WTC11 (cell line): ENCODE measurements around the gene CHST7. TPM values are rescaled to one million over a fixed set of nuclear protein-coding genes. Genes with fewer than 3 reads are reported as not detected.
A peak's percentile ranks its signal among the peaks of the same experiment; 100 is the strongest.

ENCODE experiments used
- ATAC-seq: fragments of 200-7000 bp; cut with Tn5 transposase; 2 replicates; pipeline ENCODE4 v1.10.0; 2021; ENCODE audit warnings: mild to moderate bottlenecking, moderate library complexity
- CTCF ChIA-PET: fragments of 300-600 bp; sonication (Branson Sonifier 250); formaldehyde crosslinking; loops from one replicate; lab custom pipeline; 2021; ENCODE audit warnings: antibody characterized with exemption; lab: Charles Lee
- POLR2A ChIA-PET: fragments of 350-600 bp; sonication (Branson Sonifier 250); formaldehyde crosslinking; loops from one replicate; lab custom pipeline; 2021; ENCODE audit warnings: antibody characterized with exemption; lab: Charles Lee
- DNase-seq: peaks from one replicate; pipeline ENCODE4 v3.0.0; 2021; ENCODE audit warnings: low spot score
- H3K27ac Mint-ChIP-seq: 2 replicates; pipeline ENCODE4 v1.8.0; 2021; ENCODE audit warnings: mixed read lengths
- H3K27me3 Mint-ChIP-seq: 2 replicates; pipeline ENCODE4 v1.8.0; 2021; ENCODE audit warnings: low read depth, mild to moderate bottlenecking, moderate library complexity, mixed read lengths
- H3K36me3 Mint-ChIP-seq: 2 replicates; pipeline ENCODE4 v1.8.0; 2021; ENCODE audit warnings: mixed read lengths
- H3K4me1 Mint-ChIP-seq: 2 replicates; pipeline ENCODE4 v1.8.0; 2022; ENCODE audit warnings: mixed read lengths
- H3K4me3 Mint-ChIP-seq: 2 replicates; pipeline ENCODE4 v1.8.0; 2021; ENCODE audit warnings: mild to moderate bottlenecking, moderate library complexity, mixed read lengths
- H3K9me3 Mint-ChIP-seq: 2 replicates; pipeline ENCODE4 v1.8.0; 2021; ENCODE audit warnings: mixed read lengths
- CBFB ChIP-seq: sonication (generic); formaldehyde crosslinking; IDR thresholded peaks from 2 replicates; pipeline ENCODE4 v1.8.1; 2022; ENCODE audit warnings: mild to moderate bottlenecking, low read depth, missing genetic modification reagents
- EMX1 ChIP-seq: fragments of 250-450 bp; sonication (Bioruptor Pico); IDR thresholded peaks from 2 replicates; pipeline ENCODE4 v1.8.0; 2021; ENCODE audit warnings: mild to moderate bottlenecking
- FOXK1 ChIP-seq: sonication (generic); formaldehyde crosslinking; IDR thresholded peaks from 2 replicates; pipeline ENCODE4 v1.8.0; 2022; ENCODE audit warnings: mild to moderate bottlenecking, moderate library complexity, missing genetic modification reagents
- MXD4 ChIP-seq: fragments of 250-450 bp; sonication (Bioruptor Pico); IDR thresholded peaks from 2 replicates; pipeline ENCODE4 v1.8.0; 2021; ENCODE audit warnings: mild to moderate bottlenecking, moderate library complexity, borderline replicate concordance
- MYBL2 ChIP-seq: sonication (generic); formaldehyde crosslinking; IDR thresholded peaks from 2 replicates; pipeline ENCODE4 v1.8.1; 2023; ENCODE audit warnings: mild to moderate bottlenecking, moderate library complexity, missing genetic modification reagents
- TP53 ChIP-seq: sonication (generic); formaldehyde crosslinking; IDR thresholded peaks from 2 replicates; pipeline ENCODE4 v1.8.1; 2023; ENCODE audit warnings: mild to moderate bottlenecking, missing genetic modification reagents
- ZNF423 ChIP-seq: fragments of 250-450 bp; sonication (Bioruptor Pico); IDR thresholded peaks from 2 replicates; pipeline ENCODE4 v2.1.2; 2022; ENCODE audit warnings: mild to moderate bottlenecking, moderate library complexity
- total RNA-seq: library from RNA; stranded (reverse); gene quantifications from 3 replicates; pipeline ENCODE4 v1.2.3, GENCODE V29; 2021
- TF ChIP-seq, protein P1 (sequence below): sonication (generic); formaldehyde crosslinking; IDR thresholded peaks from 2 replicates; pipeline ENCODE4 v1.8.1; 2023; ENCODE audit warnings: mild to moderate bottlenecking, missing genetic modification reagents, borderline replicate concordance
- TF ChIP-seq, protein P2 (sequence below): sonication (generic); formaldehyde crosslinking; IDR thresholded peaks from 2 replicates; pipeline ENCODE4 v1.8.0; 2023; ENCODE audit warnings: missing genetic modification reagents, mild to moderate bottlenecking, borderline replicate concordance
- TF ChIP-seq, protein P3 (sequence below): fragments of 250-450 bp; sonication (Bioruptor Pico); IDR thresholded peaks from 2 replicates; pipeline ENCODE4 v2.1.2; 2022; ENCODE audit warnings: mild to moderate bottlenecking, moderate library complexity
- TF ChIP-seq, protein P4 (sequence below): sonication (generic); formaldehyde crosslinking; IDR thresholded peaks from 2 replicates; pipeline ENCODE4 v1.8.1; 2023; ENCODE audit warnings: mild to moderate bottlenecking, missing genetic modification reagents
- TF ChIP-seq, protein P5 (sequence below): fragments of 200-600 bp; IDR thresholded peaks from 2 replicates; pipeline ENCODE4 v1.8.0; 2022; ENCODE audit warnings: antibody characterized with exemption
- TF ChIP-seq, protein P6 (sequence below): fragments of 250-450 bp; sonication (Bioruptor Pico); IDR thresholded peaks from 2 replicates; pipeline ENCODE4 v1.9.0; 2021; ENCODE audit warnings: moderate library complexity, mild to moderate bottlenecking, inconsistent platforms, borderline replicate concordance
- TF ChIP-seq, protein P7 (sequence below): sonication (generic); formaldehyde crosslinking; IDR thresholded peaks from 2 replicates; pipeline ENCODE4 v1.8.0; 2023; ENCODE audit warnings: mild to moderate bottlenecking, missing genetic modification reagents
- TF ChIP-seq, protein P8 (sequence below): sonication (generic); formaldehyde crosslinking; conservative IDR thresholded peaks from 2 replicates; pipeline ENCODE4 v1.8.1; 2022; ENCODE audit warnings: mild to moderate bottlenecking, missing genetic modification reagents
- TF ChIP-seq, protein P9 (sequence below): sonication (generic); formaldehyde crosslinking; IDR thresholded peaks from 2 replicates; pipeline ENCODE4 v1.8.1; 2022; ENCODE audit warnings: low read depth, mild to moderate bottlenecking, moderate library complexity, missing genetic modification reagents, borderline replicate concordance

The CHST7 gene
- total RNA-seq, 1 experiment from 2014 or later: 19.6 TPM

DNA sequence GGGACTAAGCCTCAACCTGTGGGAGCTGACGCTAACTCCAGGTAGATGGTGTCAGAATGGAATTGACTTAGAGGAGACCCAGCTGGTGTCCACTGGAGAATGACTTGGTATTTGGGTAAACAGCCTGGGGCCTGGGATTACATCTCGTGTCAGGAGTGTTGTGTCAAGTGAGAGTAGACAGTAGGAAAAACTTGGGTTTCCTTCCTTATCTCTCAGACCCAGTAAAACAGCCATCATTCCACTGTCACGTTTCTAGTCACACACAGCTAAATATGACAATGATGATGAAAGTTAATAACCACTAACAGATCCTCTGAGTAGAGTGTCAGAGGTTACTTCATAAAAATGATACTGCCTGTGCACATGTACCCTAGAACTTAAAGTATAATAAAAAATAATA, 42.1 kb upstream of the CHST7 start (continued):
- TF ChIP-seq, protein P1, sequence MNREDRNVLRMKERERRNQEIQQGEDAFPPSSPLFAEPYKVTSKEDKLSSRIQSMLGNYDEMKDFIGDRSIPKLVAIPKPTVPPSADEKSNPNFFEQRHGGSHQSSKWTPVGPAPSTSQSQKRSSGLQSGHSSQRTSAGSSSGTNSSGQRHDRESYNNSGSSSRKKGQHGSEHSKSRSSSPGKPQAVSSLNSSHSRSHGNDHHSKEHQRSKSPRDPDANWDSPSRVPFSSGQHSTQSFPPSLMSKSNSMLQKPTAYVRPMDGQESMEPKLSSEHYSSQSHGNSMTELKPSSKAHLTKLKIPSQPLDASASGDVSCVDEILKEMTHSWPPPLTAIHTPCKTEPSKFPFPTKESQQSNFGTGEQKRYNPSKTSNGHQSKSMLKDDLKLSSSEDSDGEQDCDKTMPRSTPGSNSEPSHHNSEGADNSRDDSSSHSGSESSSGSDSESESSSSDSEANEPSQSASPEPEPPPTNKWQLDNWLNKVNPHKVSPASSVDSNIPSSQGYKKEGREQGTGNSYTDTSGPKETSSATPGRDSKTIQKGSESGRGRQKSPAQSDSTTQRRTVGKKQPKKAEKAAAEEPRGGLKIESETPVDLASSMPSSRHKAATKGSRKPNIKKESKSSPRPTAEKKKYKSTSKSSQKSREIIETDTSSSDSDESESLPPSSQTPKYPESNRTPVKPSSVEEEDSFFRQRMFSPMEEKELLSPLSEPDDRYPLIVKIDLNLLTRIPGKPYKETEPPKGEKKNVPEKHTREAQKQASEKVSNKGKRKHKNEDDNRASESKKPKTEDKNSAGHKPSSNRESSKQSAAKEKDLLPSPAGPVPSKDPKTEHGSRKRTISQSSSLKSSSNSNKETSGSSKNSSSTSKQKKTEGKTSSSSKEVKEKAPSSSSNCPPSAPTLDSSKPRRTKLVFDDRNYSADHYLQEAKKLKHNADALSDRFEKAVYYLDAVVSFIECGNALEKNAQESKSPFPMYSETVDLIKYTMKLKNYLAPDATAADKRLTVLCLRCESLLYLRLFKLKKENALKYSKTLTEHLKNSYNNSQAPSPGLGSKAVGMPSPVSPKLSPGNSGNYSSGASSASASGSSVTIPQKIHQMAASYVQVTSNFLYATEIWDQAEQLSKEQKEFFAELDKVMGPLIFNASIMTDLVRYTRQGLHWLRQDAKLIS (CRISPR knock-in tag): no peak
- no peak for TF ChIP-seq FOXK1 (CRISPR knock-in tag)
- TF ChIP-seq MXD4 (CRISPR knock-in tag): no peak
- TF ChIP-seq ZNF423: no peak
- no peak for TF ChIP-seq TP53 (CRISPR knock-in tag)
- no peak for TF ChIP-seq MYBL2
- TF ChIP-seq, protein P2, sequence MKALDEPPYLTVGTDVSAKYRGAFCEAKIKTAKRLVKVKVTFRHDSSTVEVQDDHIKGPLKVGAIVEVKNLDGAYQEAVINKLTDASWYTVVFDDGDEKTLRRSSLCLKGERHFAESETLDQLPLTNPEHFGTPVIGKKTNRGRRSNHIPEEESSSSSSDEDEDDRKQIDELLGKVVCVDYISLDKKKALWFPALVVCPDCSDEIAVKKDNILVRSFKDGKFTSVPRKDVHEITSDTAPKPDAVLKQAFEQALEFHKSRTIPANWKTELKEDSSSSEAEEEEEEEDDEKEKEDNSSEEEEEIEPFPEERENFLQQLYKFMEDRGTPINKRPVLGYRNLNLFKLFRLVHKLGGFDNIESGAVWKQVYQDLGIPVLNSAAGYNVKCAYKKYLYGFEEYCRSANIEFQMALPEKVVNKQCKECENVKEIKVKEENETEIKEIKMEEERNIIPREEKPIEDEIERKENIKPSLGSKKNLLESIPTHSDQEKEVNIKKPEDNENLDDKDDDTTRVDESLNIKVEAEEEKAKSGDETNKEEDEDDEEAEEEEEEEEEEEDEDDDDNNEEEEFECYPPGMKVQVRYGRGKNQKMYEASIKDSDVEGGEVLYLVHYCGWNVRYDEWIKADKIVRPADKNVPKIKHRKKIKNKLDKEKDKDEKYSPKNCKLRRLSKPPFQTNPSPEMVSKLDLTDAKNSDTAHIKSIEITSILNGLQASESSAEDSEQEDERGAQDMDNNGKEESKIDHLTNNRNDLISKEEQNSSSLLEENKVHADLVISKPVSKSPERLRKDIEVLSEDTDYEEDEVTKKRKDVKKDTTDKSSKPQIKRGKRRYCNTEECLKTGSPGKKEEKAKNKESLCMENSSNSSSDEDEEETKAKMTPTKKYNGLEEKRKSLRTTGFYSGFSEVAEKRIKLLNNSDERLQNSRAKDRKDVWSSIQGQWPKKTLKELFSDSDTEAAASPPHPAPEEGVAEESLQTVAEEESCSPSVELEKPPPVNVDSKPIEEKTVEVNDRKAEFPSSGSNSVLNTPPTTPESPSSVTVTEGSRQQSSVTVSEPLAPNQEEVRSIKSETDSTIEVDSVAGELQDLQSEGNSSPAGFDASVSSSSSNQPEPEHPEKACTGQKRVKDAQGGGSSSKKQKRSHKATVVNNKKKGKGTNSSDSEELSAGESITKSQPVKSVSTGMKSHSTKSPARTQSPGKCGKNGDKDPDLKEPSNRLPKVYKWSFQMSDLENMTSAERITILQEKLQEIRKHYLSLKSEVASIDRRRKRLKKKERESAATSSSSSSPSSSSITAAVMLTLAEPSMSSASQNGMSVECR: no peak
- TF ChIP-seq, protein P3, sequence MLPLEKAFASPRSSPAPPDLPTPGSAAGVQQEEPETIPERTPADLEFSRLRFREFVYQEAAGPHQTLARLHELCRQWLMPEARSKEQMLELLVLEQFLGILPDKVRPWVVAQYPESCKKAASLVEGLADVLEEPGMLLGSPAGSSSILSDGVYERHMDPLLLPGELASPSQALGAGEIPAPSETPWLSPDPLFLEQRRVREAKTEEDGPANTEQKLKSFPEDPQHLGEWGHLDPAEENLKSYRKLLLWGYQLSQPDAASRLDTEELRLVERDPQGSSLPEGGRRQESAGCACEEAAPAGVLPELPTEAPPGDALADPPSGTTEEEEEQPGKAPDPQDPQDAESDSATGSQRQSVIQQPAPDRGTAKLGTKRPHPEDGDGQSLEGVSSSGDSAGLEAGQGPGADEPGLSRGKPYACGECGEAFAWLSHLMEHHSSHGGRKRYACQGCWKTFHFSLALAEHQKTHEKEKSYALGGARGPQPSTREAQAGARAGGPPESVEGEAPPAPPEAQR (CRISPR knock-in tag): no peak
- TF ChIP-seq, protein P4, sequence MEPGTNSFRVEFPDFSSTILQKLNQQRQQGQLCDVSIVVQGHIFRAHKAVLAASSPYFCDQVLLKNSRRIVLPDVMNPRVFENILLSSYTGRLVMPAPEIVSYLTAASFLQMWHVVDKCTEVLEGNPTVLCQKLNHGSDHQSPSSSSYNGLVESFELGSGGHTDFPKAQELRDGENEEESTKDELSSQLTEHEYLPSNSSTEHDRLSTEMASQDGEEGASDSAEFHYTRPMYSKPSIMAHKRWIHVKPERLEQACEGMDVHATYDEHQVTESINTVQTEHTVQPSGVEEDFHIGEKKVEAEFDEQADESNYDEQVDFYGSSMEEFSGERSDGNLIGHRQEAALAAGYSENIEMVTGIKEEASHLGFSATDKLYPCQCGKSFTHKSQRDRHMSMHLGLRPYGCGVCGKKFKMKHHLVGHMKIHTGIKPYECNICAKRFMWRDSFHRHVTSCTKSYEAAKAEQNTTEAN (CRISPR knock-in tag): no peak
- TF ChIP-seq, protein P5, sequence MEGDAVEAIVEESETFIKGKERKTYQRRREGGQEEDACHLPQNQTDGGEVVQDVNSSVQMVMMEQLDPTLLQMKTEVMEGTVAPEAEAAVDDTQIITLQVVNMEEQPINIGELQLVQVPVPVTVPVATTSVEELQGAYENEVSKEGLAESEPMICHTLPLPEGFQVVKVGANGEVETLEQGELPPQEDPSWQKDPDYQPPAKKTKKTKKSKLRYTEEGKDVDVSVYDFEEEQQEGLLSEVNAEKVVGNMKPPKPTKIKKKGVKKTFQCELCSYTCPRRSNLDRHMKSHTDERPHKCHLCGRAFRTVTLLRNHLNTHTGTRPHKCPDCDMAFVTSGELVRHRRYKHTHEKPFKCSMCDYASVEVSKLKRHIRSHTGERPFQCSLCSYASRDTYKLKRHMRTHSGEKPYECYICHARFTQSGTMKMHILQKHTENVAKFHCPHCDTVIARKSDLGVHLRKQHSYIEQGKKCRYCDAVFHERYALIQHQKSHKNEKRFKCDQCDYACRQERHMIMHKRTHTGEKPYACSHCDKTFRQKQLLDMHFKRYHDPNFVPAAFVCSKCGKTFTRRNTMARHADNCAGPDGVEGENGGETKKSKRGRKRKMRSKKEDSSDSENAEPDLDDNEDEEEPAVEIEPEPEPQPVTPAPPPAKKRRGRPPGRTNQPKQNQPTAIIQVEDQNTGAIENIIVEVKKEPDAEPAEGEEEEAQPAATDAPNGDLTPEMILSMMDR: no peak
- TF ChIP-seq CBFB (CRISPR knock-in tag): no peak

DNA sequence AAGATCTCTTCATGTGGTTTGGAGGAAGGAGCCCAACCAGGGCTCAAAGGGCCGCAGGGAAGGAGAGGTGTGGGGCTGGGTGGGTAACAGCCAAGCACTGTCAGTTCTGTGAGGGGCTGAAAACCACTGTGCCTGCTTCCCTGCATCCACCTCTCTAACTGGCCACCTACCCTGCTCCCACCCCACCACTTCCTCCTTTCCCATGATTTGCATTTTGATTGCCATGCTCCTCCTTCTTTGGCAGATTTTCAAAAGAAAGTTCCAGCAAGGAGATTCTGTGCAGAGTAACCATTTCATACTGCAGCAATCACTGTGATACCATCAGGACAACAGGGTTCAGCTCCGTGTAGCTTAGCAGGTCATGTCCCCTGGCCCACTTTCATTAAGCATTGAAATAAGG, 30.1 kb upstream of the CHST7 start:
- no peaks in the 10 kb centered on the region for H3K27me3 Mint-ChIP-seq
- ChIA-PET CTCF (no interaction called here), POLR2A (no interaction called here)
- H3K4me3 Mint-ChIP-seq: no peak overlapping the region
- H3K9me3 Mint-ChIP-seq: no peaks in the 10 kb centered on the region
- peak; percentile 38; the same call in 1 of the 2 replicates for ATAC-seq
- no peak overlapping the region; the same call in 1 of the 2 replicates for H3K27ac Mint-ChIP-seq
- peaks cover 20% of the 10 kb centered on the region for H3K4me1 Mint-ChIP-seq
- no peak for DNase-seq
- H3K36me3 Mint-ChIP-seq: peaks cover 14% of the 10 kb centered on the region
- TF ChIP-seq, protein P6, sequence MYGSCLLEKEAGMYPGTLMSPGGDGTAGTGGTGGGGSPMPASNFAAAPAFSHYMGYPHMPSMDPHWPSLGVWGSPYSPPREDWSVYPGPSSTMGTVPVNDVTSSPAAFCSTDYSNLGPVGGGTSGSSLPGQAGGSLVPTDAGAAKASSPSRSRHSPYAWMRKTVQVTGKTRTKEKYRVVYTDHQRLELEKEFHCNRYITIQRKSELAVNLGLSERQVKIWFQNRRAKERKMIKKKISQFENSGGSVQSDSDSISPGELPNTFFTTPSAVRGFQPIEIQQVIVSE (CRISPR knock-in tag): no peak
- TF ChIP-seq EMX1 (CRISPR knock-in tag): no peak
- TF ChIP-seq, protein P7, sequence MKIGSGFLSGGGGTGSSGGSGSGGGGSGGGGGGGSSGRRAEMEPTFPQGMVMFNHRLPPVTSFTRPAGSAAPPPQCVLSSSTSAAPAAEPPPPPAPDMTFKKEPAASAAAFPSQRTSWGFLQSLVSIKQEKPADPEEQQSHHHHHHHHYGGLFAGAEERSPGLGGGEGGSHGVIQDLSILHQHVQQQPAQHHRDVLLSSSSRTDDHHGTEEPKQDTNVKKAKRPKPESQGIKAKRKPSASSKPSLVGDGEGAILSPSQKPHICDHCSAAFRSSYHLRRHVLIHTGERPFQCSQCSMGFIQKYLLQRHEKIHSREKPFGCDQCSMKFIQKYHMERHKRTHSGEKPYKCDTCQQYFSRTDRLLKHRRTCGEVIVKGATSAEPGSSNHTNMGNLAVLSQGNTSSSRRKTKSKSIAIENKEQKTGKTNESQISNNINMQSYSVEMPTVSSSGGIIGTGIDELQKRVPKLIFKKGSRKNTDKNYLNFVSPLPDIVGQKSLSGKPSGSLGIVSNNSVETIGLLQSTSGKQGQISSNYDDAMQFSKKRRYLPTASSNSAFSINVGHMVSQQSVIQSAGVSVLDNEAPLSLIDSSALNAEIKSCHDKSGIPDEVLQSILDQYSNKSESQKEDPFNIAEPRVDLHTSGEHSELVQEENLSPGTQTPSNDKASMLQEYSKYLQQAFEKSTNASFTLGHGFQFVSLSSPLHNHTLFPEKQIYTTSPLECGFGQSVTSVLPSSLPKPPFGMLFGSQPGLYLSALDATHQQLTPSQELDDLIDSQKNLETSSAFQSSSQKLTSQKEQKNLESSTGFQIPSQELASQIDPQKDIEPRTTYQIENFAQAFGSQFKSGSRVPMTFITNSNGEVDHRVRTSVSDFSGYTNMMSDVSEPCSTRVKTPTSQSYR (CRISPR knock-in tag): no peak
- TF ChIP-seq, protein P8, sequence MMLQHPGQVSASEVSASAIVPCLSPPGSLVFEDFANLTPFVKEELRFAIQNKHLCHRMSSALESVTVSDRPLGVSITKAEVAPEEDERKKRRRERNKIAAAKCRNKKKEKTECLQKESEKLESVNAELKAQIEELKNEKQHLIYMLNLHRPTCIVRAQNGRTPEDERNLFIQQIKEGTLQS (CRISPR knock-in tag): no peak
- TF ChIP-seq, protein P9, sequence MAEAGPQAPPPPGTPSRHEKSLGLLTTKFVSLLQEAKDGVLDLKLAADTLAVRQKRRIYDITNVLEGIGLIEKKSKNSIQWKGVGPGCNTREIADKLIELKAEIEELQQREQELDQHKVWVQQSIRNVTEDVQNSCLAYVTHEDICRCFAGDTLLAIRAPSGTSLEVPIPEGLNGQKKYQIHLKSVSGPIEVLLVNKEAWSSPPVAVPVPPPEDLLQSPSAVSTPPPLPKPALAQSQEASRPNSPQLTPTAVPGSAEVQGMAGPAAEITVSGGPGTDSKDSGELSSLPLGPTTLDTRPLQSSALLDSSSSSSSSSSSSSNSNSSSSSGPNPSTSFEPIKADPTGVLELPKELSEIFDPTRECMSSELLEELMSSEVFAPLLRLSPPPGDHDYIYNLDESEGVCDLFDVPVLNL (CRISPR knock-in tag): no peak
